Measurements from ENCODE around the gene FNIP2. TPM values are rescaled to one million over a fixed set of nuclear protein-coding genes. Genes with fewer than 3 reads are reported as not detected.

The FNIP2 gene
- 14.4 and 22.4 TPM in 2 replicates for total RNA-seq (2014; rRNA removed; shearing (Covaris generic))
- polyA plus RNA-seq (2016; fragmentation: Nextera tagmentation; extraction: Ambion mirVana): 1.8 TPM in 2 replicates

- no peaks in the 10 kb centered on the region for H3K9me2 ChIP-seq (ENCODE audit: insufficient read depth)
- peaks cover 15% of the 10 kb centered on the region; the same call in 1 of the 2 replicates for H3F3A ChIP-seq (ENCODE audit: insufficient read depth)
- peak; percentile 91 for DNase-seq
- H3K4me2 ChIP-seq (ENCODE audit: unreplicated experiment): peak within 1 kb of the TSS; percentile 91
- no peaks in the 10 kb centered on the region for H3K36me3 ChIP-seq (ENCODE audit: low read depth)
- in situ Hi-C loops (cut with MboI): no loop called here
- H3K27ac ChIP-seq: peak within 1 kb of the TSS; percentile 53
- TF ChIP-seq EZH2 (IDR thresholded peaks at IDR 0.05; ENCODE audit: insufficient read depth, poor library complexity, severe bottlenecking) (no peak), EZH2phosphoT487 (IDR thresholded peaks at IDR 0.05; ENCODE audit: insufficient read depth, low read depth) (no peak)
- H4K20me1 ChIP-seq (ENCODE audit: insufficient read depth): no peaks in the 10 kb centered on the region
- no peaks in the 10 kb centered on the region for H3K9me3 ChIP-seq (ENCODE audit: low read depth)
- peaks cover 42% of the 10 kb centered on the region for H3K79me2 ChIP-seq (ENCODE audit: insufficient read depth)
- peaks cover 9% of the 10 kb centered on the region for H3K4me1 ChIP-seq (ENCODE audit: insufficient read depth)
- WGBS, 2 experiments (ENCODE audit: low coverage in 1 of 2, low lambda C conversion rate in 2 of 2, missing lambda C conversion rate in 2 of 2): 3 to 7% methylated on average over 16 to 46 of the region's 88 CpGs
- peak within 1 kb of the TSS; percentile 98 for H2AFZ ChIP-seq
- no peaks in the 10 kb centered on the region for H3K27me3 ChIP-seq (replicated peaks; ENCODE audit: insufficient read depth)
- H3K9ac ChIP-seq: peak within 1 kb of the TSS; percentile 84
- peak within 1 kb of the TSS; percentile 96 for H3K4me3 ChIP-seq
These were observed at the start of gene FNIP2 for GRCh38 chr4:158768555-158769174. Gene FNIP2, plus strand, starts transcription at chr4:158769026. Its CDS starts 187 bp downstream, at chr4:158769213.

DNA sequence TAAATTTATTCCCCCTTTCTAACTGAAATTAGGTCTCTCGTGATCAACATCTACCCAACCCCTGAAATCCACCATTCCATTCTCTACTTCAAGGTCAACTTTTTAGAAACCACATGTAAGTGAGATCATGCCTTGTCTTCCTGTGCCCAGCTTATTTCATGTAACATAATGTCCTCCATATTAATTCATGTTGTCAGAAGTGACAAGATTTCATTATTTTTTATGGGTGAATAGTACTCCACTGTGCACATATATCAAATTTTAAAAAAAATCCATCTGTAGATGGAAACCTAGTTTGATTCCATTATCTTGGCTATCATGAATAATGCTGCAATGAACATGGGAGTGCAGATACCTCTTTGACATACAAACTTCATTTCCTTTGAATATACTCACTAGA is 47.1 kb upstream of the FNIP2 start:
- Histone ChIP-seq H3K9me2 (ENCODE audit: insufficient read depth) (no peaks in the 10 kb centered on the region), H3K9me3 (ENCODE audit: low read depth) (no peaks in the 10 kb centered on the region), H3K27ac (no peak overlapping the region), H3K4me1 (ENCODE audit: insufficient read depth) (peaks cover 10% of the 10 kb centered on the region), H3K79me2 (ENCODE audit: insufficient read depth) (peaks cover 28% of the 10 kb centered on the region), H2AFZ (peak overlapping the region; percentile 91; the same call in 1 of the 2 replicates), H3F3A (ENCODE audit: insufficient read depth) (no peaks in the 10 kb centered on the region), H3K36me3 (ENCODE audit: low read depth) (peaks cover 14% of the 10 kb centered on the region), H3K9ac (peak overlapping the region; percentile 93), H3K4me2 (ENCODE audit: unreplicated experiment) (peak overlapping the region; percentile 91), H3K4me3 (peak overlapping the region; percentile 90), H4K20me1 (ENCODE audit: insufficient read depth) (no peaks in the 10 kb centered on the region), H3K27me3 (replicated peaks; ENCODE audit: insufficient read depth) (no peaks in the 10 kb centered on the region)
- TF ChIP-seq EZH2phosphoT487 (IDR thresholded peaks at IDR 0.05; ENCODE audit: insufficient read depth, low read depth) (no peak), EZH2 (IDR thresholded peaks at IDR 0.05; ENCODE audit: insufficient read depth, poor library complexity, severe bottlenecking) (no peak)
- in situ Hi-C loops (cut with MboI): no loop called here
- DNase-seq: no peak
- WGBS, 2 experiments (ENCODE audit: low coverage in 1 of 2, low lambda C conversion rate in 2 of 2, missing lambda C conversion rate in 2 of 2): 96 to 97% methylated on average over 1 of the region's 1 CpG

DNA sequence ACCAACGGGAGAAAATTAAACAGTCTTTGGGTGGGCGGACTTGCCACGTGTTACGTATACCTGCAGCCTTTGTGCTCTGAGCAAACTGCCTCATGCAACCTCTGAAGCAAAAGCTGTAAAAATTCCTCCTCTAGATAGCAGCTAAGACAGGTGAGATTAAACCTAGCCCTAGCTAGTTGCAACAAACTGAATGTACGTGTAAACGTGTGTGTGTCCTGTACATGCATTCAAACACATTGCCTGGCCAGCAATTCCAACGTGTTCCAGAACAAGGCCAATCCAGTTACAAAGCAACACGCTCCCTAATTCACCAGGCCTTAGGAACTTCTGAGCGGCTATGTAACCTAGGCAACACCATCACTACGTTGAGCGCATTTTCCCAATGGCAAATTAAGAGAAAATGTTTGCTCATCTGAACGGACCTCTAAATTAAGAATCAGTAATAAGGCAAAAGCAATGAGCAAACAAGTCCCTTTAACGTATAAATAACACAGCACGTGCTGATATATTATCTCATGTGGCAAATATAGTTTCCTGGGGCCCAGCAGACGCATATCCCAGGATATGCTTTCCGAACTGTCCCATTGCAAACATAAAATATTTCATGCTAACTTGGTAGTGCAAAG is 46.4 kb upstream of the FNIP2 start:
- H3K36me3 ChIP-seq (ENCODE audit: low read depth): peaks cover 10% of the 10 kb centered on the region
- DNase-seq: peak; percentile 75
- H3K27me3 ChIP-seq (replicated peaks; ENCODE audit: insufficient read depth): no peaks in the 10 kb centered on the region
- TF ChIP-seq EZH2phosphoT487 (IDR thresholded peaks at IDR 0.05; ENCODE audit: insufficient read depth, low read depth) (no peak), EZH2 (IDR thresholded peaks at IDR 0.05; ENCODE audit: insufficient read depth, poor library complexity, severe bottlenecking) (no peak)
- H3K79me2 ChIP-seq (ENCODE audit: insufficient read depth): peaks cover 28% of the 10 kb centered on the region
- H3K9me3 ChIP-seq (ENCODE audit: low read depth): no peaks in the 10 kb centered on the region
- no peaks in the 10 kb centered on the region for H3K9me2 ChIP-seq (ENCODE audit: insufficient read depth)
- H3K9ac ChIP-seq: peak overlapping the region; percentile 93
- peak overlapping the region; percentile 91 for H3K4me2 ChIP-seq (ENCODE audit: unreplicated experiment)
- peaks cover 10% of the 10 kb centered on the region for H3K4me1 ChIP-seq (ENCODE audit: insufficient read depth)
- peak overlapping the region; percentile 91 for H2AFZ ChIP-seq
- no peaks in the 10 kb centered on the region for H4K20me1 ChIP-seq (ENCODE audit: insufficient read depth)
- peak overlapping the region; percentile 90 for H3K27ac ChIP-seq
- in situ Hi-C loops (cut with MboI): no loop called here
- peak overlapping the region; percentile 90 for H3K4me3 ChIP-seq
- WGBS, 2 experiments (ENCODE audit: low coverage in 1 of 2, low lambda C conversion rate in 2 of 2, missing lambda C conversion rate in 2 of 2): 10 to 13% methylated on average over 16 of the region's 16 CpGs
- H3F3A ChIP-seq (ENCODE audit: insufficient read depth): no peaks in the 10 kb centered on the region

DNA sequence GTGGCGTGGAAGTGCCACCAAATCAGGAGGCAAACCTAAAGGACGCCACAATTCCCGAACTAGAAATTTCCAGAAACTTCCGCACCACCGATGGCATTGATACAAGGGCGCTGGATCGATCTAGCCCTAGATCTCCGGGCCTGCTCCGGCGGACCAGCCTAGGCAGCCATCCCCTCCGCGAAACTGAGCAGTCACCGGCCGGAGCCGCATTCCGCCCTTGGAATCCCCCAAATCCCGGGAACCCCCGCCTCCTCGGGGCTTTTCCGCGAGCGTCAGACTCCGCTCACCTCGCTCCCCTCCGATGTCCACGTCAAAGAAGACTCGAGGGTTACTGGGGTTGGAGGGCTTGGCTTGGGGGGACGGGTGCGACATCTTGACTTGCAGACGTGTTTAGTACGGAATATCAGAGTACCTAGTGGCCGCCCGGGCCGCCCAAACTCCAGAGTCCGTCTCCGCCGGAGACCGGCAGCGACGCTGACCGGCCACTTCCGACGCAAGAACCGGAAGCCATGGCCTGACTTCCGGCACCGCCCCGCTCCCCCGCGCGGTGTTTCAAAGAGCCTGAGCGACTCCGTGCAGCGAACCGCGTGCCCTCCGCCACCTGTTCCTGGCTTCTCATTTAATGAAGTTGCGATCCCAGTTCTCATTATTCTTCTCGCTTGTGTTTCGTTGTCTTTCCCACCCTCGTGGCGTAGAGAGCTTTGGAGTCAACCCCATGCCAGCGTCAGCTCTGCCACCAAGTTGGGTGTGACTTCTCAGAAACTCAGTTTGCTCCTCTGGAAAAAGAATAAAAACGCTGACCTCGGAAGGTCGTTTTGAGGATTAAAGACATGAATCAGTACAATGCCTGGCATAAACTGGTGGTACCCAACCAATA is 45.7 kb upstream of the FNIP2 start, which contains the start of gene PPID:
Gene PPID, minus strand, starts transcription at position 480 of the 877 bp plus-strand sequence. Its CDS starts 108 bp downstream, at position 372.
- Histone ChIP-seq H3K4me3 (peak within 1 kb of the TSS; percentile 90), H3K4me1 (ENCODE audit: insufficient read depth) (peaks cover 10% of the 10 kb centered on the region), H2AFZ (peak within 1 kb of the TSS; percentile 91), H4K20me1 (ENCODE audit: insufficient read depth) (no peaks in the 10 kb centered on the region), H3K27me3 (replicated peaks; ENCODE audit: insufficient read depth) (no peaks in the 10 kb centered on the region; the same call in 1 of the 2 replicates), H3K9me3 (ENCODE audit: low read depth) (no peaks in the 10 kb centered on the region), H3K27ac (peak within 1 kb of the TSS; percentile 90), H3K36me3 (ENCODE audit: low read depth) (peaks cover 10% of the 10 kb centered on the region), H3F3A (ENCODE audit: insufficient read depth) (no peaks in the 10 kb centered on the region), H3K79me2 (ENCODE audit: insufficient read depth) (peaks cover 28% of the 10 kb centered on the region), H3K9me2 (ENCODE audit: insufficient read depth) (no peaks in the 10 kb centered on the region), H3K9ac (peak within 1 kb of the TSS; percentile 93), H3K4me2 (ENCODE audit: unreplicated experiment) (peak within 1 kb of the TSS; percentile 91)
- WGBS, 2 experiments (ENCODE audit: low coverage in 1 of 2, low lambda C conversion rate in 2 of 2, missing lambda C conversion rate in 2 of 2): 0 to 1% methylated on average over 61 to 63 of the region's 65 CpGs
- DNase-seq: peak; percentile 91
- in situ Hi-C loops (cut with MboI): no loop called here
- no peak for TF ChIP-seq EZH2phosphoT487 (IDR thresholded peaks at IDR 0.05; ENCODE audit: insufficient read depth, low read depth)
- no peak for TF ChIP-seq EZH2 (IDR thresholded peaks at IDR 0.05; ENCODE audit: insufficient read depth, poor library complexity, severe bottlenecking)
